B cell (primary cell): ENCODE measurements around the gene ST8SIA2.

Source experiments
- EZH2 ChIP-seq: IDR thresholded peaks from 2 replicates; pipeline ENCODE4 v1.6.1; 2012; ENCODE audit warnings: borderline replicate concordance, low read depth, mild to moderate bottlenecking, moderate library complexity, low read length; ENCODE audit not compliant: insufficient read depth, poor library complexity, severe bottlenecking
- TF ChIP-seq, protein P1 (sequence below): fragments of 200-600 bp; IDR thresholded peaks from one replicate; pipeline ENCODE4 v1.8.0; 2022; ENCODE audit warnings: antibody characterized with exemption, mild to moderate bottlenecking

DNA sequence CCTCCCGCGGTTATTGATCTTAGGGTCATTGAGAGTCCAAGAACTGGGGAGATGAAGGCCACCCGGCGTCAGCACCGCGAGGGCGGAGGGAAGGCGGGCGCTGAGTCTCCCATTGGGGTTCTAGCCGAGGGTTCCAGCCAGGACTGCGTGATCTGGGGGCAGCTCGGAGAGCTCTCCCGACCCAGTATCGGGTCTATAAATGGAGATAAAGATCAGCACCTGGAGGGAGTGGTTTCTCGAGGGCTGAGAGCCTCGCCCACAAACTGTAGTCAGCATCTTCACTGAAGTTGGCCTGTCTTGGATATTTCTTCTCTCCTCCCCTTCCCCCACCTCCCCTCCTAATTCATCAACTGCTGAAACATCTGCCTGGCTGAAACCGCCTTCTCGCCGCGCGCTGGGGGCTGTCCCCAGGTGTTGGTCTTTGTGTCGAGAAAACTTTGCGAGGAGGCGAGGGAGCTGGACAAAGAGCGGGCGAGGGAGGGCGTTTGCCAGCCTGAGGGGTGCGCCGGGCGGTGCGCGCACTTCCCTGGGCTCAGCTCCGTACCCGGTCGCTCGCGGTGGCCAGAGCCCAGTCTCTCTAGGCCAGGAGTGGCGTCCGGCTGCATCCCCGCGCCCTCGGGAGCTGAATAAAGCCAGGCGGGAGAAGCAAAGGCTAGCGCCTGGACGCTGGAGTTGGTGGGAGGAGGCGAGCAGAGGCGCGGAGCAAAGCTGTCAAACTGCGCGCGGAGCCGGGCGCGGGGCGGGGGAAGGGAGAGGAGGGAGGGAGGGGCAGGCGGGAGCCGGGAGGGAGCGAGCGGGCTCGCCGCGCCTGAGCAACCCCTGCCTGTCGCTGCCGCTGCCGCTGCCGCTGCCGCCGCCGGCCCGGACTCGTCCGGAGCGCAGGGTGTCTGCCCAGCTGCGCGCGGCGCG, at the start of gene ST8SIA2:
- TF ChIP-seq, protein P1, sequence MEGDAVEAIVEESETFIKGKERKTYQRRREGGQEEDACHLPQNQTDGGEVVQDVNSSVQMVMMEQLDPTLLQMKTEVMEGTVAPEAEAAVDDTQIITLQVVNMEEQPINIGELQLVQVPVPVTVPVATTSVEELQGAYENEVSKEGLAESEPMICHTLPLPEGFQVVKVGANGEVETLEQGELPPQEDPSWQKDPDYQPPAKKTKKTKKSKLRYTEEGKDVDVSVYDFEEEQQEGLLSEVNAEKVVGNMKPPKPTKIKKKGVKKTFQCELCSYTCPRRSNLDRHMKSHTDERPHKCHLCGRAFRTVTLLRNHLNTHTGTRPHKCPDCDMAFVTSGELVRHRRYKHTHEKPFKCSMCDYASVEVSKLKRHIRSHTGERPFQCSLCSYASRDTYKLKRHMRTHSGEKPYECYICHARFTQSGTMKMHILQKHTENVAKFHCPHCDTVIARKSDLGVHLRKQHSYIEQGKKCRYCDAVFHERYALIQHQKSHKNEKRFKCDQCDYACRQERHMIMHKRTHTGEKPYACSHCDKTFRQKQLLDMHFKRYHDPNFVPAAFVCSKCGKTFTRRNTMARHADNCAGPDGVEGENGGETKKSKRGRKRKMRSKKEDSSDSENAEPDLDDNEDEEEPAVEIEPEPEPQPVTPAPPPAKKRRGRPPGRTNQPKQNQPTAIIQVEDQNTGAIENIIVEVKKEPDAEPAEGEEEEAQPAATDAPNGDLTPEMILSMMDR, result no peak
- TF ChIP-seq EZH2, result no peak
